Measurements from ENCODE around the gene ZRANB3. TPM values are rescaled to one million over a fixed set of nuclear protein-coding genes. Genes with fewer than 3 reads are reported as not detected.

ZRANB3 gene
- total and polyA plus RNA-seq, 2 experiments from 2014 or later = 10.5 to 16.8 TPM

DNA sequence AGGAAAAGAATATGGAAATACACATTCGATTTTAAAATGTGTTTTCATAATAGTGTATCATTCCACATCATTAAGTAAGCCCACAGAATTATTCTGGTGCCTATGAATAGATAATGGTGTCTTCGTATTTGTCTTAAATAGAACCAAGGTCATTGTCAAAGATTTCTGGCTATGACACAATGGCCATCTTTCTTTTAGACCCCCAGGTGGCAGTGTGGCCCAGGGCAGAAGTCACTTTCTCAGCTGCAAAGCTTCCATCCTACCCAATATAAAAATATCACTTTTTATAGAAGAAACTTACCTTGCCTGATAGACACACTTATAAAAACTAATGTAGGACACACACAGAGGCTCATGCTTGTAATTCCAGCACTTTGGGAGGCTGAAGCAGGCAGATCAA lies 57.5 kb downstream of the ZRANB3 start (continued):
- TF ChIP-seq, protein P1, sequence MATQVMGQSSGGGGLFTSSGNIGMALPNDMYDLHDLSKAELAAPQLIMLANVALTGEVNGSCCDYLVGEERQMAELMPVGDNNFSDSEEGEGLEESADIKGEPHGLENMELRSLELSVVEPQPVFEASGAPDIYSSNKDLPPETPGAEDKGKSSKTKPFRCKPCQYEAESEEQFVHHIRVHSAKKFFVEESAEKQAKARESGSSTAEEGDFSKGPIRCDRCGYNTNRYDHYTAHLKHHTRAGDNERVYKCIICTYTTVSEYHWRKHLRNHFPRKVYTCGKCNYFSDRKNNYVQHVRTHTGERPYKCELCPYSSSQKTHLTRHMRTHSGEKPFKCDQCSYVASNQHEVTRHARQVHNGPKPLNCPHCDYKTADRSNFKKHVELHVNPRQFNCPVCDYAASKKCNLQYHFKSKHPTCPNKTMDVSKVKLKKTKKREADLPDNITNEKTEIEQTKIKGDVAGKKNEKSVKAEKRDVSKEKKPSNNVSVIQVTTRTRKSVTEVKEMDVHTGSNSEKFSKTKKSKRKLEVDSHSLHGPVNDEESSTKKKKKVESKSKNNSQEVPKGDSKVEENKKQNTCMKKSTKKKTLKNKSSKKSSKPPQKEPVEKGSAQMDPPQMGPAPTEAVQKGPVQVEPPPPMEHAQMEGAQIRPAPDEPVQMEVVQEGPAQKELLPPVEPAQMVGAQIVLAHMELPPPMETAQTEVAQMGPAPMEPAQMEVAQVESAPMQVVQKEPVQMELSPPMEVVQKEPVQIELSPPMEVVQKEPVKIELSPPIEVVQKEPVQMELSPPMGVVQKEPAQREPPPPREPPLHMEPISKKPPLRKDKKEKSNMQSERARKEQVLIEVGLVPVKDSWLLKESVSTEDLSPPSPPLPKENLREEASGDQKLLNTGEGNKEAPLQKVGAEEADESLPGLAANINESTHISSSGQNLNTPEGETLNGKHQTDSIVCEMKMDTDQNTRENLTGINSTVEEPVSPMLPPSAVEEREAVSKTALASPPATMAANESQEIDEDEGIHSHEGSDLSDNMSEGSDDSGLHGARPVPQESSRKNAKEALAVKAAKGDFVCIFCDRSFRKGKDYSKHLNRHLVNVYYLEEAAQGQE (IDR thresholded peaks at IDR 0.05; ENCODE audit: unreplicated experiment) = no peak
- TF ChIP-seq ZNF114 (CRISPR knock-in tag; IDR thresholded peaks at IDR 0.05) = no peak

DNA sequence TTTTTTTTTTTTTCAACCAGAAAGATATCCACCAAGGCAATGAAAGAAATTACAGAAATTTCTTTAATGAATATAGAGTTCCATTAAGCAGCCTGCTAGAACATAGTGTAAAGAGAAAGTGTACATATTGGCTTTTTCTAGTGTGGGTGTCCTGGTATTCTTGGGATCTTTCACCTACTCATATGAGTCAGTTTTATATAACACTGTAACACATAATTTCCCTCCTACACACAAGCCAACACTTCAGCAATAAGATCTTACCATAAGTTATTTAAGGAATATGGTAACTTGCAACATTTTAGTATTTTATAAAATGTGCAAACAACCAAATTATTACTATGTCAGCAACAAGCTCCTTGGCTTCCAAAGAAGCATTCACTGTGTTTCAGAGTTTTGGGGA lies 59.9 kb downstream of the ZRANB3 start:
- H4K20me1 ChIP-seq (replicated peaks; ENCODE audit: insufficient read depth) = no peaks in the 10 kb centered on the region; the same call in 1 of the 2 replicates
- ATAC-seq = no peak
- no peak overlapping the region for H2AFZ ChIP-seq
- H3K9me2 ChIP-seq (ENCODE audit: insufficient read depth) = no peaks in the 10 kb centered on the region
- no peaks in the 10 kb centered on the region for H3K9me3 Mint-ChIP-seq
- no peak overlapping the region for H3K27ac ChIP-seq (ENCODE audit: low read depth)
- H3K4me3 Mint-ChIP-seq = no peak overlapping the region
- H3K36me3 ChIP-seq (ENCODE audit: insufficient read depth) = no peaks in the 10 kb centered on the region
- no peak overlapping the region for H3K27ac Mint-ChIP-seq
- H3K79me2 ChIP-seq (replicated peaks; ENCODE audit: insufficient read depth) = no peaks in the 10 kb centered on the region
- H3K27me3 Mint-ChIP-seq (ENCODE audit: insufficient read depth, low read depth, poor library complexity) = peaks cover 1% of the 10 kb centered on the region
- no peak overlapping the region for H3K4me2 ChIP-seq
- H3K4me3 ChIP-seq = no peak overlapping the region
- no peaks in the 10 kb centered on the region for H3K36me3 Mint-ChIP-seq (ENCODE audit: low read depth)
- no peaks in the 10 kb centered on the region for H3K4me1 ChIP-seq (ENCODE audit: insufficient read depth)
- no peaks in the 10 kb centered on the region for H3K27me3 ChIP-seq (ENCODE audit: insufficient read depth)
- no peaks in the 10 kb centered on the region for H3K4me1 Mint-ChIP-seq
- H3F3A ChIP-seq (replicated peaks; ENCODE audit: low read depth) = no peaks in the 10 kb centered on the region
- no peak for DNase-seq (ENCODE audit: low spot score)
- TF ChIP-seq EZH2 (IDR thresholded peaks at IDR 0.05; ENCODE audit: low read depth, unreplicated experiment) (no peak), POLR2AphosphoS5 (IDR thresholded peaks at IDR 0.05; ENCODE audit: low read depth) (no peak), ZNF114 (CRISPR knock-in tag; IDR thresholded peaks at IDR 0.05) (no peak), CREB1 (CRISPR knock-in tag; IDR thresholded peaks at IDR 0.05; ENCODE audit: low read depth) (no peak), NANOG (IDR thresholded peaks at IDR 0.05; ENCODE audit: borderline replicate concordance) (no peak), STAT1 (IDR thresholded peaks at IDR 0.05; ENCODE audit: unreplicated experiment) (no peak), ZNF331 (CRISPR knock-in tag; IDR thresholded peaks at IDR 0.05; ENCODE audit: low read depth) (no peak), JUNB (IDR thresholded peaks at IDR 0.05; ENCODE audit: unreplicated experiment) (no peak), EZH2phosphoT487 (IDR thresholded peaks at IDR 0.05; ENCODE audit: unreplicated experiment) (no peak)
- TF ChIP-seq, protein P2, sequence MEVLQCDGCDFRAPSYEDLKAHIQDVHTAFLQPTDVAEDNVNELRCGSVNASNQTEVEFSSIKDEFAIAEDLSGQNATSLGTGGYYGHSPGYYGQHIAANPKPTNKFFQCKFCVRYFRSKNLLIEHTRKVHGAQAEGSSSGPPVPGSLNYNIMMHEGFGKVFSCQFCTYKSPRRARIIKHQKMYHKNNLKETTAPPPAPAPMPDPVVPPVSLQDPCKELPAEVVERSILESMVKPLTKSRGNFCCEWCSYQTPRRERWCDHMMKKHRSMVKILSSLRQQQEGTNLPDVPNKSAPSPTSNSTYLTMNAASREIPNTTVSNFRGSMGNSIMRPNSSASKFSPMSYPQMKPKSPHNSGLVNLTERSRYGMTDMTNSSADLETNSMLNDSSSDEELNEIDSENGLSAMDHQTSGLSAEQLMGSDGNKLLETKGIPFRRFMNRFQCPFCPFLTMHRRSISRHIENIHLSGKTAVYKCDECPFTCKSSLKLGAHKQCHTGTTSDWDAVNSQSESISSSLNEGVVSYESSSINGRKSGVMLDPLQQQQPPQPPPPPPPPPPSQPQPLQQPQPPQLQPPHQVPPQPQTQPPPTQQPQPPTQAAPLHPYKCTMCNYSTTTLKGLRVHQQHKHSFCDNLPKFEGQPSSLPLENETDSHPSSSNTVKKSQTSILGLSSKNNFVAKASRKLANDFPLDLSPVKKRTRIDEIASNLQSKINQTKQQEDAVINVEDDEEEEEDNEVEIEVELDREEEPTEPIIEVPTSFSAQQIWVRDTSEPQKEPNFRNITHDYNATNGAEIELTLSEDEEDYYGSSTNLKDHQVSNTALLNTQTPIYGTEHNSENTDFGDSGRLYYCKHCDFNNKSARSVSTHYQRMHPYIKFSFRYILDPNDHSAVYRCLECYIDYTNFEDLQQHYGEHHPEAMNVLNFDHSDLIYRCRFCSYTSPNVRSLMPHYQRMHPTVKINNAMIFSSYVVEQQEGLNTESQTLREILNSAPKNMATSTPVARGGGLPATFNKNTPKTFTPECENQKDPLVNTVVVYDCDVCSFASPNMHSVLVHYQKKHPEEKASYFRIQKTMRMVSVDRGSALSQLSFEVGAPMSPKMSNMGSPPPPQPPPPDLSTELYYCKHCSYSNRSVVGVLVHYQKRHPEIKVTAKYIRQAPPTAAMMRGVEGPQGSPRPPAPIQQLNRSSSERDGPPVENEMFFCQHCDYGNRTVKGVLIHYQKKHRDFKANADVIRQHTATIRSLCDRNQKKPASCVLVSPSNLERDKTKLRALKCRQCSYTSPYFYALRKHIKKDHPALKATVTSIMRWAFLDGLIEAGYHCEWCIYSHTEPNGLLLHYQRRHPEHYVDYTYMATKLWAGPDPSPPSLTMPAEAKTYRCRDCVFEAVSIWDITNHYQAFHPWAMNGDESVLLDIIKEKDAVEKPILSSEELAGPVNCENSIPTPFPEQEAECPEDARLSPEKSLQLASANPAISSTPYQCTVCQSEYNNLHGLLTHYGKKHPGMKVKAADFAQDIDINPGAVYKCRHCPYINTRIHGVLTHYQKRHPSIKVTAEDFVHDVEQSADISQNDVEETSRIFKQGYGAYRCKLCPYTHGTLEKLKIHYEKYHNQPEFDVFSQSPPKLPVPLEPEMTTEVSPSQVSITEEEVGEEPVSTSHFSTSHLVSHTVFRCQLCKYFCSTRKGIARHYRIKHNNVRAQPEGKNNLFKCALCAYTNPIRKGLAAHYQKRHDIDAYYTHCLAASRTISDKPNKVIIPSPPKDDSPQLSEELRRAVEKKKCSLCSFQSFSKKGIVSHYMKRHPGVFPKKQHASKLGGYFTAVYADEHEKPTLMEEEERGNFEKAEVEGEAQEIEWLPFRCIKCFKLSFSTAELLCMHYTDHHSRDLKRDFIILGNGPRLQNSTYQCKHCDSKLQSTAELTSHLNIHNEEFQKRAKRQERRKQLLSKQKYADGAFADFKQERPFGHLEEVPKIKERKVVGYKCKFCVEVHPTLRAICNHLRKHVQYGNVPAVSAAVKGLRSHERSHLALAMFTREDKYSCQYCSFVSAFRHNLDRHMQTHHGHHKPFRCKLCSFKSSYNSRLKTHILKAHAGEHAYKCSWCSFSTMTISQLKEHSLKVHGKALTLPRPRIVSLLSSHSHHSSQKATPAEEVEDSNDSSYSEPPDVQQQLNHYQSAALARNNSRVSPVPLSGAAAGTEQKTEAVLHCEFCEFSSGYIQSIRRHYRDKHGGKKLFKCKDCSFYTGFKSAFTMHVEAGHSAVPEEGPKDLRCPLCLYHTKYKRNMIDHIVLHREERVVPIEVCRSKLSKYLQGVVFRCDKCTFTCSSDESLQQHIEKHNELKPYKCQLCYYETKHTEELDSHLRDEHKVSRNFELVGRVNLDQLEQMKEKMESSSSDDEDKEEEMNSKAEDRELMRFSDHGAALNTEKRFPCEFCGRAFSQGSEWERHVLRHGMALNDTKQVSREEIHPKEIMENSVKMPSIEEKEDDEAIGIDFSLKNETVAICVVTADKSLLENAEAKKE (CRISPR knock-in tag; IDR thresholded peaks at IDR 0.05) = no peak
- TF ChIP-seq, protein P3, sequence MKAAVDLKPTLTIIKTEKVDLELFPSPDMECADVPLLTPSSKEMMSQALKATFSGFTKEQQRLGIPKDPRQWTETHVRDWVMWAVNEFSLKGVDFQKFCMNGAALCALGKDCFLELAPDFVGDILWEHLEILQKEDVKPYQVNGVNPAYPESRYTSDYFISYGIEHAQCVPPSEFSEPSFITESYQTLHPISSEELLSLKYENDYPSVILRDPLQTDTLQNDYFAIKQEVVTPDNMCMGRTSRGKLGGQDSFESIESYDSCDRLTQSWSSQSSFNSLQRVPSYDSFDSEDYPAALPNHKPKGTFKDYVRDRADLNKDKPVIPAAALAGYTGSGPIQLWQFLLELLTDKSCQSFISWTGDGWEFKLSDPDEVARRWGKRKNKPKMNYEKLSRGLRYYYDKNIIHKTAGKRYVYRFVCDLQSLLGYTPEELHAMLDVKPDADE (IDR thresholded peaks at IDR 0.05) = no peak
- TF ChIP-seq, protein P4, sequence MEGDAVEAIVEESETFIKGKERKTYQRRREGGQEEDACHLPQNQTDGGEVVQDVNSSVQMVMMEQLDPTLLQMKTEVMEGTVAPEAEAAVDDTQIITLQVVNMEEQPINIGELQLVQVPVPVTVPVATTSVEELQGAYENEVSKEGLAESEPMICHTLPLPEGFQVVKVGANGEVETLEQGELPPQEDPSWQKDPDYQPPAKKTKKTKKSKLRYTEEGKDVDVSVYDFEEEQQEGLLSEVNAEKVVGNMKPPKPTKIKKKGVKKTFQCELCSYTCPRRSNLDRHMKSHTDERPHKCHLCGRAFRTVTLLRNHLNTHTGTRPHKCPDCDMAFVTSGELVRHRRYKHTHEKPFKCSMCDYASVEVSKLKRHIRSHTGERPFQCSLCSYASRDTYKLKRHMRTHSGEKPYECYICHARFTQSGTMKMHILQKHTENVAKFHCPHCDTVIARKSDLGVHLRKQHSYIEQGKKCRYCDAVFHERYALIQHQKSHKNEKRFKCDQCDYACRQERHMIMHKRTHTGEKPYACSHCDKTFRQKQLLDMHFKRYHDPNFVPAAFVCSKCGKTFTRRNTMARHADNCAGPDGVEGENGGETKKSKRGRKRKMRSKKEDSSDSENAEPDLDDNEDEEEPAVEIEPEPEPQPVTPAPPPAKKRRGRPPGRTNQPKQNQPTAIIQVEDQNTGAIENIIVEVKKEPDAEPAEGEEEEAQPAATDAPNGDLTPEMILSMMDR (conservative IDR thresholded peaks at IDR 0.05; ENCODE audit: low read depth in 2 of 2) = no peak

Measured in GM23338 (cell line).